Thyroid gland (tissue), 4 donors: ENCODE results near the gene SLC4A4.

Experiments used
- CTCF ChIP-seq, 6 experiments: fragments of 200-600 bp in 3 of 6; fragments of 450-650 bp in 3 of 6; sonication (generic) in 3 of 6; IDR thresholded peaks; one replicate each; pipeline ENCODE4 v1.5.1; 2016 to 2019; ENCODE audit warnings: antibody characterized with exemption in 6 of 6, mild to moderate bottlenecking in 2 of 6, inconsistent platforms in 1 of 6, moderate library complexity in 1 of 6
- POLR2A ChIP-seq, 2 donors: fragments of 450-650 bp; IDR thresholded peaks; one replicate each; pipeline ENCODE4 v1.6.1; 2017; ENCODE audit warnings: antibody characterized with exemption in 2 of 2, mild to moderate bottlenecking in 2 of 2, moderate library complexity in 1 of 2

- TF ChIP-seq POLR2A (IDR thresholded peaks at IDR 0.05) (no peak), CTCF (IDR thresholded peaks at IDR 0.05) (no peak)
Measured at GRCh38 chr4:71406459-71406963, 67.7 kb downstream of the SLC4A4 start.
